Spleen (tissue), 7 donors: ENCODE results near the gene RPGRIP1L.

Source experiments
- CTCF ChIP-seq, 11 experiments: fragments of 200-600 bp in 7 of 11; fragments of 450-650 bp in 4 of 11; sonication (generic) in 4 of 11; IDR thresholded peaks in 8 of 11; conservative IDR thresholded peaks in 3 of 11; 1 replicate in 7 of 11; 2 replicates in 4 of 11; pipeline versions ENCODE4 v1.4.0 to v1.8.0; 2016 to 2021; ENCODE audit warnings: antibody characterized with exemption in 11 of 11, inconsistent platforms in 4 of 11, mild to moderate bottlenecking in 1 of 11
- POLR2A ChIP-seq, 3 donors: fragments of 450-650 bp; IDR thresholded peaks; one replicate each; pipeline ENCODE4 v1.5.1; 2017; ENCODE audit warnings: antibody characterized with exemption in 3 of 3, mild to moderate bottlenecking in 1 of 3
- POLR2AphosphoS5 ChIP-seq, 3 donors: sonication (generic); formaldehyde crosslinking; IDR thresholded peaks; one replicate each; pipeline ENCODE4 v1.5.1; 2017; ENCODE audit warnings: antibody characterized with exemption in 3 of 3
- donor health status: DM: no; HTN: no; CAD: no; lungs with moderate emphysema.
- donor health status: DM: no; HTN: no; CAD: no.
- donor health status: DM: no; HTN: no; CAD: no.

- TF ChIP-seq POLR2A (IDR thresholded peaks at IDR 0.05) (no peak), CTCF (IDR thresholded peaks at IDR 0.05 in 8 of 11, conservative IDR thresholded peaks at IDR 0.05 in 3 of 11) (no peak), POLR2AphosphoS5 (IDR thresholded peaks at IDR 0.05) (no peak)
Measured at GRCh38 chr16:53629607-53630312, 73.9 kb downstream of the RPGRIP1L start.
